Ovary (tissue), 3 donors: ENCODE data around the gene IQSEC3.

Source experiments
- POLR2A ChIP-seq: fragments of 450-650 bp; IDR thresholded peaks from one replicate; pipeline ENCODE4 v1.6.1; 2017; ENCODE audit warnings: antibody characterized with exemption, mild to moderate bottlenecking, moderate library complexity
- TF ChIP-seq, protein P1 (sequence below), 3 donors: fragments of 450-650 bp in 2 of 3; fragments of 200-600 bp in 1 of 3; IDR thresholded peaks; one replicate each; pipeline versions ENCODE4 v1.5.1 to v1.8.0; 2016 to 2022; ENCODE audit warnings: antibody characterized with exemption in 3 of 3, mild to moderate bottlenecking in 1 of 3
- donor health status: DM: no; HTN: no; CAD: no.

DNA sequence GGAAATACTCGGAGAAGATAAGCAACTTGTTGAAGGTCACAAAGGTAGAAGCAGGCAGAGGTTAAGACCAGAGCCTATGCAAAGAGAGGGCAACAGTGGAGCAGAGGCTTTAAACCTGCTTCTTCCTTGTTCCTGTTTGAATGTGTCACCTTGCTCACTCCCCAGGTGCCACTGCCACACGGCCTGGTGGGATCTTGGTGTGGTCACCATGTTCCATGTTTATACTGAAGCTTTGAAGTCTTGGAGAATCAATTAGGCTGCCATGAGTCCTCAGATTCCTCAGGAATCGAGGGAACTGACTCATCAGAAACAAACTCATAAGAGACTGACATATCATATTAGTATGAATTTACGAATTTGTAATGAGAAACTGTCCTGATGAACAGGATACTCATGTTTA lies 46.8 kb downstream of the IQSEC3 start:
- TF ChIP-seq, protein P1, sequence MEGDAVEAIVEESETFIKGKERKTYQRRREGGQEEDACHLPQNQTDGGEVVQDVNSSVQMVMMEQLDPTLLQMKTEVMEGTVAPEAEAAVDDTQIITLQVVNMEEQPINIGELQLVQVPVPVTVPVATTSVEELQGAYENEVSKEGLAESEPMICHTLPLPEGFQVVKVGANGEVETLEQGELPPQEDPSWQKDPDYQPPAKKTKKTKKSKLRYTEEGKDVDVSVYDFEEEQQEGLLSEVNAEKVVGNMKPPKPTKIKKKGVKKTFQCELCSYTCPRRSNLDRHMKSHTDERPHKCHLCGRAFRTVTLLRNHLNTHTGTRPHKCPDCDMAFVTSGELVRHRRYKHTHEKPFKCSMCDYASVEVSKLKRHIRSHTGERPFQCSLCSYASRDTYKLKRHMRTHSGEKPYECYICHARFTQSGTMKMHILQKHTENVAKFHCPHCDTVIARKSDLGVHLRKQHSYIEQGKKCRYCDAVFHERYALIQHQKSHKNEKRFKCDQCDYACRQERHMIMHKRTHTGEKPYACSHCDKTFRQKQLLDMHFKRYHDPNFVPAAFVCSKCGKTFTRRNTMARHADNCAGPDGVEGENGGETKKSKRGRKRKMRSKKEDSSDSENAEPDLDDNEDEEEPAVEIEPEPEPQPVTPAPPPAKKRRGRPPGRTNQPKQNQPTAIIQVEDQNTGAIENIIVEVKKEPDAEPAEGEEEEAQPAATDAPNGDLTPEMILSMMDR (IDR thresholded peaks at IDR 0.05): no peak
- no peak for TF ChIP-seq POLR2A
